ENCODE results near the gene SIPA1L3.

GRCh38 chr19:38078302-38078930 is 171.4 kb downstream of the SIPA1L3 start:
- TF ChIP-seq EZH2 (IDR thresholded peaks at IDR 0.05; ENCODE audit: borderline replicate concordance) (no peak), CTCF (IDR thresholded peaks at IDR 0.05; ENCODE audit: poor library complexity) (no peak)
